T-helper 22 cell (primary cell): ENCODE data around the gene YPEL3.
"Not testable (repeated sequence)": the region's sequence is repeated elsewhere in the genome, so short reads cannot be mapped to it uniquely, and the experiment has no call there.

Experiments used
- DNase-seq: peaks from one replicate; pipeline ENCODE4 v3.0.0-alpha.2; 2020; ENCODE audit warnings: low read depth

Gene YPEL3

DNA sequence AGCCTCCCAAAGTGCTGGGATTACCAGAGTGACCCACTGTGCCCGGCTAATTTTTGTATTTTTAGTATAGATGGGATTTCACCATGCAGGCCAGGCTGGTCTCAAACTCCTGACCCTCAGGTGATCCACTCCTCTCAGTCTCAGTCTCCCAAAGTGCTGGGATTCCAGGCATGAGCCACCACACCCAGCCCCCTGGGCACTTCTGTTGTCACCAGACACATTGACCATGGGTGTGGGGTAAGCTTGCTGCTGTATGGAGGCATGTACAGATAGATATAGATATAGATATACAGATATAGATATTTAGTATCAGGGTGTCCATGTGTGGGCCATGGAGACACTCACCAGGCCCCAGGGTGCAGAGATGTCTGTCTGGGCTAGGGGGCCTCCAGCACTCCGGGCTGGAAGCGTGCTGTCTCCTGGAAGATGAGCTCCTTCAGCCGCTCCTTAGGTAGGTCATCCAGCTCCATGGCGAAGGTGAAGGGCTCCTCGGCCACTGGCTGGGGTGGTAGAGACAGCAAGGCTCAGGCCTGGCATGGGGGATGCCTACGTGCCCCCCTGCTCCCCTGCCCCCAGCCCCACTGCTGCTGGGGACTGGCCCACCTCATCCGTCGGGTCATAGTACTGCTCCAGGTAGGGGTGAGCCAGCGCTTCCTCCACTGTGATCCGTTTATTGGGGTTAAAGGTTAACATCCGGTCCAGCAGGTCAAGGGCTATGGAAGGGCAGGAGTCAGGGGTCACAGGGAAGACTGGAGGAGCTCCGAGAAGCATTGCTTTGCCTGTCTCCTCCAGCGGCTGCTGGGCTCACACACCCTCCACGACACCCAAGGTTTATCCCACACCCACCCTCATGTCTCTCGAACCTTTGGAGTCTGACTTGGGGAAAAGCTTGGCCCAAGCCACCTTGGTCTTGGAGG, 20.5 kb upstream of the YPEL3 start:
- no peak for DNase-seq

DNA sequence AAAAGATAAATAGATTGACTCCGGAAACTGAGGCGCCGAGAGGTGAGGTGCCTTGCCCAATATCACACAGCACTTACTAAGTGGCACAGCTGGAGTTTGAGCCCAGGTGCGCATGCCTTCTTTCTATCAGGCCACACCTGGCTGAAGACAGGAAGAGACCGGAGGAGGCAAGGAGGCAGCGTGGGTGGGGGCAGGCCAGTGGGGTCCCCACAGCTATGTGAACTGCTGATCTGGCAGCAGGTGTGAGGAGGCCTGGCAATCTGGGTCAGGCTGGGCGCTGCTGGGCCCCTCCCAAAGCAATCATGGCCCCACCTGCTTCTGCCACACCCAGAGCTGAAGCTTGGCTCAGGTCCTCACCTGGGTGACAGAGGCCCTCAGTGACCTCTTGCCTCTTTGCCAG, 19.2 kb upstream of the YPEL3 start:
- DNase-seq = no peak

- DNase-seq = not testable (repeated sequence)
Observed at GRCh38 chr16:30114833-30115232, 18.8 kb upstream of the YPEL3 start.

DNA sequence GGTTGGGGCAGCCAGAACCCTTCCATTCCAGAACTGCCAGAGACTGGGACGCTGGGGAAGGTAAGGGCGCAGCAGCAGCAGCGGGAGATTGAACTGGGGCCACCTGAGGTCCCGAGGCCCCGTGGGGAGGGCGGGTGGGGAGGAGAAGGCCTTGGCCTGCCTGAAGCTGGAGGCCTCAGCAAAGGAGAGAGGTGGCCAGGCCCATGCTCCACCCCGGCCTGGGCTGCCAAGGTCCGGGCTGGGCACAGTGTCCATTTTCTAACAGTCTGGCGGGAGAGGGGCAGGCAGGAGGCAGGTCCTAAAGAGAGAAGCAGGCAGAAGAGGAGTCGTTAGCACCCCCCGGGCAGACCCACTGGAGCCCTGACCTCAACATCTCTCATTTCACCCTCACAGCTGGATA, 18.4 kb upstream of the YPEL3 start:
- DNase-seq = no peak

- DNase-seq = no peak
Observed at GRCh38 chr16:30113711-30114333, 17.8 kb upstream of the YPEL3 start.

DNA sequence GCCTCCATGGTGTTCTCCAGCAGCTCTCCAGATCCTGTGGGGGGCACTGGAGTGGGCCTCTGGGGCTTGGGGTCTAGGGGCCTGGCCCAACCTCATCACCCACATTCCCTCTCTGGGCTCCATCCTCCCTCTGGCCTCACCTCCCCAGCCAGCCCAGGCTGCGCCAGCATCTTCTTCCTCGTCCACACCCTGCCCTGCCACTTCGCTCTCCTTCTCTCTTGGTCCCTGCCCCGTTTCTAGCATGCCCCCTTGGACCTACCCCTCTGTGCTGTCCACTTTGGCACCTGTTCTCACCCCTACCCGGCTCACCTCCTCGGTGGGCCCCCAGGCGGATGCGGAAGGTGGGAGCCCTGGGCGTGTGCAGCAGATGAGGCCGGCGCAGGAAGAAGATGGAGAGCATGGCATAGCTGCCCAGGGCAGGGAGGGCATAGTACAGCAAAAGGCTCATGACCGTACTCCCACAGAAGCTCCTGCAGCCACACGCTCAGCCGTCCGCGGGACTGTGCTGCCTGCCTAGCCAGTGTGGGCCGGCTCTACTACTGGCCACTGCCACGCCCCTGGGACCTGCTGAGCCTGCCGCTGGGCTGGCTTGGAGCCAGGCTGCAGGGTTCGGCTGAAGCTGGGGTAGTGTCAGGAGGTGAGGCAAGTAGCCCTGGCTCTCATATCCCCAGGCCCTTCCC, 17.2 kb upstream of the YPEL3 start, which contains the start of gene GDPD3:
Gene GDPD3, minus strand, starts transcription at position 507 of the 680 bp plus-strand sequence. Its CDS starts 59 bp downstream, at position 448.
- DNase-seq = no peak

GRCh38 chr16:30112197-30113030, 16.4 kb upstream of the YPEL3 start:
- no peak for DNase-seq

DNA sequence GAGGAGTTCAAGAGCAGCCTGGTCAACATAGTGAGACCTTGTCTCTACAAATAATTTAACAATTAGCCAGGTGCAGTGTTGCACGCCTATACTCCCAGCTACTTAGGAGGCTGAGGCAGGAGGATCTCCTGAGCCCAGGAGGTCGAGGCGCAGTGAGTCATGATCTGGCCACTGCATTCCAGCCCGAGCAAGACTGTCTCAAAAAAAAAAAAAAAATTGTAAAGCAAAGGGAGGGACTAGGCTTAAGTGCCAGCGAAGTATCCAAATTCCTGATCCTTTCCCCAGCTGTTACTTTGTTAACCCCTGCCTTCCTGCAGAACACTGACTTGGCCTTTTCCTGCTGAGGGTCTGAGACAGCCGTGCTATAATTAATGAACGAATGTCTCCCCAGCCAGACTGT, 14.6 kb upstream of the YPEL3 start:
- no peak for DNase-seq

DNA sequence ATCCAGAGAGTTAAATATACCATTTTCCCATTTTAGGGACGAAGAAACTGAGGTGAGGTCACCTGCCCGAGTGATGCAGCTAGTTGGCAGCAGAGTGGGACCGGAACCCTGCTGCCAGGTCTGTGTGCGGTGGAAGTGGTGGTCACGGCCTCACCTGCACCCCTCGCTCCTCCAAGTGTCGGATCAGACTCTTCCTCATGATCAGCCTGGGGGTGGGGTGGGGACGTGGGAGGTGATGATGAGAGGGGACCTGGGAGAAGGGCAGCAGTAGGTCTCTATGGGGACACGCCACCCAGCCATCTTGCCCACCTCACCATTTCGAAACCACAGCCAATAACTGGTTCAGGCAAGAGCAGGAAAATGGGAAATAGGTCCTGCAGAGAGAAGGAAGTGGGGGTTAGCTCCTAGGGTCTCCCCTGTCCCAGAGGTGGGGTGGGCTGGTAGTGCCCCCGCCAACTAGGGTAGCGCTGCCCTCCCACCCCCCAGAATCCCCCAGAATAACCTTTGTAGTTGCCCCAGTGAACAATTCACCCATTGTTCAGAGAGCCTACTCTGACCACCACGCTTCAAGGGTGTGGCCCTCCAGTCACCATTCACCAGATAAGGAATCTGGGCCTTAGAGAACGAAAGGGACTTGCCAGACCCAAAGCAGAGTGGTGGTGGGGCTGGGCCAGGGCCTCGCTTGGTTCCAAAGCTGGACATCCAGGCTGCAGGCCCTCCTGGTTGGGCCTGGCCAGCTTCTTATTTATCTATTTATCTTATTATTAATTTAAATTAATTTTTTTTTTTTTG, 12.2 kb upstream of the YPEL3 start:
- DNase-seq = no peak

DNA sequence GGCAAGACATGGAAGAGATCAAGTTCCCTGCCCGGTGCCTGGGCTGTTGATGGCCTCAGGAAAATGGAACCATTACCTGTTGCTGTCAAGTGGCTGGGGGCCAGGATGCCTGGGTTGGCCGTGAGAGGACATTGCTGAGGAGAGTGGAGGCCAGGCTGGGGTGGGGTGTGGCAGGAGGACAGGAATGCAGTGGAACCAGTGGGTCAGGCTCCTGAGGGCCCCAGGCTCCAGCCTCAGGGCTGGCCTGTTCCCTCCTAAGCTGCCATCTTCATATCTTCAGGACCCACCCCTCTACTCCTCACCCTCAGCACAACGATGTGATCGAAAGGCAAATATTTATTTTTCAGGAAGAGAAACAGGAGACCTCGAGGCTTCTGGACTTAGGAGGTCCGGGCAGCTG, 8.5 kb upstream of the YPEL3 start:
- no peak for DNase-seq

GRCh38 chr16:30104090-30104489, 8.1 kb upstream of the YPEL3 start:
- DNase-seq = no peak

DNA sequence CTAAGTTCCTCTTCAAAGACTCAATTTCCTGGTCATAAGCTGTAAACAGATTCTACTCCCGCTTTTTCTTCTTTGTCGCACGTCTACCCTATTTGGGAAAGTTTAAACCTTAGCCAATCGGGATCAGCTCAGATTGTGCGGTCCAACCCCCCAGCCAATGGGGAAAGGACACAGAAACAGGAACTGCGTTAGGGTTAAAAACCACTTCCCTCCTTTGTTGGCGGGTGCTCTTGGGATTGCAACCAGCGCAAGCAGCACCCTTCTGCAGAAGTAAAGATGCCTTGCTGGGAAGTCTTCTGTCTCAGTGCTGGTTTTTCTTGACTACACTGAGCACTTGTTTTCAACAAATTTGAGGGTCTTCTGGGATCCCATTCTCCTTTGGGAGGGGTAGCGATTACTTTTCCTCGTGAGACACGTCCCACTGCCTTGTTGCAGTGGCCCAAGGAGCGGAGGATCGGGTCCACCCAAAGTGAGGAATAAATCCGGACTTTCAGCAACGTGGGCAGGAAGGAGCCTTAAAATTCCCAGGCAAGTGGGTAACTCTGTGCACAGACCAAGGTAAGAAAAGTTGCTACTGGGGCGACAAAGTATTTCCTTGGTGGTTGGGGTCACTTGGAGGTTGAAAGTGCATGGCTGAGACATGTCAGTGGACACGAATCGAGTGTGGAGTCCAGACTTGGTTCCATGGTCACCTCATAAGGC, 1.0 kb upstream of the YPEL3 start:
- DNase-seq = no peak

GRCh38 chr16:30095166-30096078, 591 bp downstream of the YPEL3 start:
- no peak for DNase-seq

GRCh38 chr16:30094541-30095165, 1.4 kb downstream of the YPEL3 start:
- DNase-seq = no peak

DNA sequence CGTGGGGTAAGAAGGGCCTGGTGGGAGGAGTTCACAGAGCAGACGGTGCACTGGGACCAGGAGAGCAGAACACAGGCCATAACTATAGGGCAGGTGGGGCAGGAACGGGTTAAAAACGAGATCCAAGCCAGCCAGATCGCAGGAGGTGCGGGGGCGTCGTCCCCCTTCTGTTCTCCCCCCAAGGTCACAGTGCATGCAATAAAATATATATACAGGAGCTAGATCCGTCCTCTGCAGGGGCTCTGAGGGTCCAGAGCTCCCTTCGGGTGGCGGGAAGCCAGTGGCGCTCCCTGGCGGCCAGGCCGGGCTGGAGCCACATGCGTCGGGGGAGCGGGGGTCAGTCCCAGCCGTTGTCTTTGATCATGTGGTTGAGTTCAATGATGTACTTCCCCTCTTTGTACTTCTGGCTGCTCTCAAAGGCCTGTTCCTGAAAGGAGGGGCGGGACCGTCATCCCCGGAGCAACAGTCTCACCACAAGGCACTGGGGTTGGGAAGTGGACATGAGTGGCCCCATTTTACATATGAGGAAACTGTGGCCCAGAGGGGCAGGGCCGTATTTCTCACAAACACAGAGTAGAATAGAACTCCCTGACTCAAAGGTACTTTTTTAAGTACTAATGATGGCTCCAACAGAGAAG, 3.5 kb downstream of the YPEL3 start:
- peak; percentile 75 for DNase-seq

GRCh38 chr16:30091474-30092372, 4.3 kb downstream of the YPEL3 start, which contains the start of gene TBX6:
Gene TBX6, minus strand, starts transcription at chr16:30091924. Its CDS starts 731 bp downstream, at chr16:30091193.
- DNase-seq = peak; percentile 86
